ENCODE measurements around the gene ANKRD60.

GRCh38 chr20:58233881-58234528, 5.6 kb upstream of the ANKRD60 start:
- TF ChIP-seq, protein P1, sequence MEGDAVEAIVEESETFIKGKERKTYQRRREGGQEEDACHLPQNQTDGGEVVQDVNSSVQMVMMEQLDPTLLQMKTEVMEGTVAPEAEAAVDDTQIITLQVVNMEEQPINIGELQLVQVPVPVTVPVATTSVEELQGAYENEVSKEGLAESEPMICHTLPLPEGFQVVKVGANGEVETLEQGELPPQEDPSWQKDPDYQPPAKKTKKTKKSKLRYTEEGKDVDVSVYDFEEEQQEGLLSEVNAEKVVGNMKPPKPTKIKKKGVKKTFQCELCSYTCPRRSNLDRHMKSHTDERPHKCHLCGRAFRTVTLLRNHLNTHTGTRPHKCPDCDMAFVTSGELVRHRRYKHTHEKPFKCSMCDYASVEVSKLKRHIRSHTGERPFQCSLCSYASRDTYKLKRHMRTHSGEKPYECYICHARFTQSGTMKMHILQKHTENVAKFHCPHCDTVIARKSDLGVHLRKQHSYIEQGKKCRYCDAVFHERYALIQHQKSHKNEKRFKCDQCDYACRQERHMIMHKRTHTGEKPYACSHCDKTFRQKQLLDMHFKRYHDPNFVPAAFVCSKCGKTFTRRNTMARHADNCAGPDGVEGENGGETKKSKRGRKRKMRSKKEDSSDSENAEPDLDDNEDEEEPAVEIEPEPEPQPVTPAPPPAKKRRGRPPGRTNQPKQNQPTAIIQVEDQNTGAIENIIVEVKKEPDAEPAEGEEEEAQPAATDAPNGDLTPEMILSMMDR (conservative IDR thresholded peaks at IDR 0.05) = peak; percentile 76
- no peak for TF ChIP-seq ZFX (IDR thresholded peaks at IDR 0.05)

Data from C4-2B (cell line).